ENCODE results near the gene KCNJ5. TPM values are rescaled to one million over a fixed set of nuclear protein-coding genes. Genes with fewer than 3 reads are reported as not detected.

The KCNJ5 gene
- total RNA-seq, 1 experiment from 2014 or later, result 0.11 TPM

- Histone ChIP-seq H2BK20ac (ENCODE audit: low read depth, low read length, poor library complexity, severe bottlenecking) (no peak overlapping the region), H3K27me3 (ENCODE audit: insufficient read depth, low read length) (no peaks in the 10 kb centered on the region), H4K91ac (ENCODE audit: insufficient read length, low read depth, low read length) (no peak overlapping the region), H2BK120ac (ENCODE audit: low read depth, low read length, poor library complexity, severe bottlenecking) (no peak overlapping the region), H3K4ac (ENCODE audit: low read depth, low read length) (no peak overlapping the region), H2BK5ac (ENCODE audit: insufficient read length, low read length) (no peak overlapping the region), H3T11ph (ENCODE audit: low read length) (no peak overlapping the region), H4K8ac (replicated peaks; ENCODE audit: insufficient read length, low read depth, low read length) (no peak overlapping the region), H3K4me2 (ENCODE audit: insufficient read depth, insufficient read length, low read length) (no peak overlapping the region), H3K14ac (ENCODE audit: insufficient read depth, low read length) (no peak overlapping the region), H2BK15ac (ENCODE audit: low read depth, low read length) (no peak overlapping the region), H3K18ac (ENCODE audit: insufficient read length, low read depth, low read length) (no peak overlapping the region), H3K9me3 (ENCODE audit: control insufficient read depth, low read depth, low read length) (no peaks in the 10 kb centered on the region), H3K27ac (ENCODE audit: insufficient read length, low read depth, low read length) (no peak overlapping the region), H3K56ac (ENCODE audit: insufficient read length, low read depth, low read length) (no peak overlapping the region), H3K4me1 (ENCODE audit: insufficient read depth, low read length) (peaks cover 12% of the 10 kb centered on the region; the same call in 1 of the 2 replicates), H2AK5ac (ENCODE audit: insufficient read length, low read length) (no peak overlapping the region), H4K5ac (ENCODE audit: insufficient read length, low read depth, low read length) (no peak overlapping the region), H2AFZ (ENCODE audit: low read length) (no peak overlapping the region), H3K79me1 (ENCODE audit: insufficient read depth, low read depth, low read length, poor library complexity, severe bottlenecking) (no peaks in the 10 kb centered on the region), H3K79me2 (ENCODE audit: insufficient read depth, low read length) (no peaks in the 10 kb centered on the region), H3K9ac (ENCODE audit: extremely low read depth, insufficient read length, low read length) (no peak overlapping the region), H2BK12ac (ENCODE audit: insufficient read length, low read depth, low read length) (no peak overlapping the region), H3K23ac (ENCODE audit: insufficient read length, low read depth, low read length) (no peak overlapping the region), H4K20me1 (ENCODE audit: control insufficient read depth, insufficient read depth, insufficient read length) (no peaks in the 10 kb centered on the region), H3K23me2 (ENCODE audit: insufficient read length, low read depth, low read length, poor library complexity, severe bottlenecking) (no peaks in the 10 kb centered on the region)
- no peak overlapping the region; a peak in 1 of 5 replicates for H3K4me3 Mint-ChIP-seq
- no CpG with 5 or more reads among the region's 7 CpGs for WGBS (ENCODE audit: extremely low coverage, insufficient read length, low lambda C conversion rate)
- H3K9me3 Mint-ChIP-seq, result no peaks in the 10 kb centered on the region
- DNase-seq, result no peak
- no peak overlapping the region for H3K27ac Mint-ChIP-seq
- H3K36me3 Mint-ChIP-seq (ENCODE audit: insufficient read depth in 1 of 3, low read depth in 3 of 3), result peaks cover 0 to 4% (median 0%) of the 10 kb centered on the region in 3 experiments; a peak in 4 of 7 replicates
- peaks cover 3% of the 10 kb centered on the region; the same call in 1 of the 2 replicates for H3K27me3 Mint-ChIP-seq (ENCODE audit: low read depth)
- H3K4me1 Mint-ChIP-seq, result peaks cover 16 to 26% of the 10 kb centered on the region in 2 experiments
- TF ChIP-seq CTCF (conservative IDR thresholded peaks at IDR 0.05), result no peak
Observed at GRCh38 chr11:128841461-128842072, 49.6 kb upstream of the KCNJ5 start.

Measured in H9 (cell line).